Measurements from ENCODE around the gene SYVN1. TPM values are rescaled to one million over a fixed set of nuclear protein-coding genes. Genes with fewer than 3 reads are reported as not detected.

The SYVN1 gene
- total RNA-seq, 1 experiment from 2014 or later, result 45.9 TPM

- Histone ChIP-seq H3K27ac (ENCODE audit: low read depth, low read length) (peak overlapping the region; percentile 89), H4K20me1 (ENCODE audit: insufficient read depth) (no peaks in the 10 kb centered on the region), H2AFZ (ENCODE audit: low read depth, low read length, poor library complexity, severe bottlenecking) (no peak overlapping the region), H3K9me2 (ENCODE audit: insufficient read depth) (no peaks in the 10 kb centered on the region), H3K79me2 (ENCODE audit: insufficient read depth, low read length) (peaks cover 27% of the 10 kb centered on the region), H3K4me3 (replicated peaks in 1 of 2; ENCODE audit: low read depth in 1 of 2, low read length in 2 of 2) (peak overlapping the region; percentile 81 to 98), H3K9ac (ENCODE audit: low read length) (peak overlapping the region; percentile 89), H3K27me3 (ENCODE audit: insufficient read depth, low read length) (no peaks in the 10 kb centered on the region), H3K4me2 (ENCODE audit: low read length) (peak overlapping the region; percentile 95), H3K36me3 (ENCODE audit: control insufficient read depth in 1 of 2, insufficient read depth in 2 of 2, low read length in 2 of 2) (peaks cover 14 to 39% of the 10 kb centered on the region in 2 experiments; a peak in 3 of 4 replicates), H3K9me3 (ENCODE audit: control insufficient read depth in 1 of 2, insufficient read depth in 1 of 2, low read depth in 1 of 2, low read length in 2 of 2) (no peaks in the 10 kb centered on the region), H3K4me1 (ENCODE audit: control insufficient read depth in 1 of 2, insufficient read depth in 2 of 2, low read length in 2 of 2) (peaks cover 9 to 28% of the 10 kb centered on the region in 2 experiments; a peak in 3 of 4 replicates)
- no TSS peak for BruUV-seq (replicated peaks)
- ChIA-PET RAD21 (ENCODE audit: low non-redundant PET in 1 of 2, low total read pairs in 2 of 2, uncharacterized antibody in 2 of 2, unreplicated experiment in 2 of 2) (no interaction called here), POLR2A (interaction anchor here (0.8 to 4.1 kb wide), 3 partner anchors 11 to 48 kb away, joined by 3 to 52 read pairs (median 12); partner anchors contain the start of genes FAU, MRPL49 and TM7SF2), CTCF (no interaction called here)
- peak; percentile 75 for TF ChIP-seq POLR2AphosphoS5 (IDR thresholded peaks at IDR 0.05; ENCODE audit: low read depth, low read length)
- TF ChIP-seq REST (IDR thresholded peaks at IDR 0.05; ENCODE audit: low read depth), result no peak
- ATAC-seq (peak; percentile 62), DNase-seq (ENCODE audit: low read depth, low spot score) (peak; percentile 64)
- intact Hi-C loops (cut with micrococcal nuclease), result loop anchor here (1.0 kb wide), 1 partner anchor 11 kb away; the partner anchor contains the start of genes FAU and MRPL49
These were observed 1.2 kb downstream of the SYVN1 start for GRCh38 chr11:65132988-65133700.
